Glomerular endothelial cell (primary cell): ENCODE data around the gene CCNT2. TPM values are rescaled to one million over a fixed set of nuclear protein-coding genes. Genes with fewer than 3 reads are reported as not detected.
A peak's percentile ranks its signal among the peaks of the same experiment; 100 is the strongest.
"Not testable (repeated sequence)": the region's sequence is repeated elsewhere in the genome, so short reads cannot be mapped to it uniquely, and the experiment has no call there.

ENCODE experiments used
- DNase-seq: peaks from one replicate; pipeline ENCODE4 v3.0.0-alpha.2; 2011; ENCODE audit warnings: low read depth, low spot score; ENCODE audit errors: extremely low read depth
- total RNA-seq: library from RNA; depleted of rRNA; stranded (reverse); fragments of >200 nt; gene quantifications from 2 replicates; pipeline ENCODE4 v1.2.3, GENCODE V29; 2015

CCNT2 gene
- total RNA-seq: 14.4 and 22.5 TPM in 2 replicates

DNA sequence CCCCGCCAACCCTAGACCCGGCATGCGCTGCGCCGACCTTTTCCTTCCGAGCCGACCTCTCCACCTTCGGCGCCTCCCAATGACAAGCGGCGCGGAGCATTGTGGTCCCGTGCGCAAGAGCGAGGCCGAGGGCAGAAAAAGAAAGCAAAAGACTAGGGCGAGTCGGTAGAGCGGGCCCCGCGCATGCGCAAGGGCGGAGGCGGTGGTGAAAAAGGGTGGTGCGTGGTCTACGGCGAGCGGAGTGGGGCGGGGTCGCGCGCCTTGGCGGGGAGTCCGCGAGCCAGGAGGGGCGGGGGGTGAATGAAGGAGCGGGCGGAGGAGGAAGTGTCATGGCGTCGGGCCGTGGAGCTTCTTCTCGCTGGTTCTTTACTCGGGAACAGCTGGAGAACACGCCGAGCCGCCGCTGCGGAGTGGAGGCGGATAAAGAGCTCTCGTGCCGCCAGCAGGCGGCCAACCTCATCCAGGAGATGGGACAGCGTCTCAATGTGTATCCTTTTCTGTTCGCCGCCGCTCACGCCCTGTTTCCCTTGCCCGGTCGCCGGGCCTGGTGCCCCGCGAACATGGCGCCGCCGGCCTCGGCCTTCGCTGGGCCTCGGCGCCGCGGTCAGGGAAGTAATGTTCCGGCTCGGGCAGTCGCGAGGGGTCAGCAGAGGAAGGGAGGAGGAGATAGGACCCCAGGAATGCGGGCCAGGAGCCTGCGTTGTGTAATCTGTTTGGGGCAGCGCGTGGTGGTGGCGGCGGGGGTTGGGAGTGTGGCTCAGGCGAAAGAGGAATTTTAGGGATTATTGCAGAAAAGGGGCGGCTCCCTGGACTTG is at the start of gene CCNT2:
Gene CCNT2, plus strand, starts transcription at position 297 of the 815 bp plus-strand sequence. Its CDS starts 33 bp downstream, at position 330.
- DNase-seq: peak; percentile 88

DNA sequence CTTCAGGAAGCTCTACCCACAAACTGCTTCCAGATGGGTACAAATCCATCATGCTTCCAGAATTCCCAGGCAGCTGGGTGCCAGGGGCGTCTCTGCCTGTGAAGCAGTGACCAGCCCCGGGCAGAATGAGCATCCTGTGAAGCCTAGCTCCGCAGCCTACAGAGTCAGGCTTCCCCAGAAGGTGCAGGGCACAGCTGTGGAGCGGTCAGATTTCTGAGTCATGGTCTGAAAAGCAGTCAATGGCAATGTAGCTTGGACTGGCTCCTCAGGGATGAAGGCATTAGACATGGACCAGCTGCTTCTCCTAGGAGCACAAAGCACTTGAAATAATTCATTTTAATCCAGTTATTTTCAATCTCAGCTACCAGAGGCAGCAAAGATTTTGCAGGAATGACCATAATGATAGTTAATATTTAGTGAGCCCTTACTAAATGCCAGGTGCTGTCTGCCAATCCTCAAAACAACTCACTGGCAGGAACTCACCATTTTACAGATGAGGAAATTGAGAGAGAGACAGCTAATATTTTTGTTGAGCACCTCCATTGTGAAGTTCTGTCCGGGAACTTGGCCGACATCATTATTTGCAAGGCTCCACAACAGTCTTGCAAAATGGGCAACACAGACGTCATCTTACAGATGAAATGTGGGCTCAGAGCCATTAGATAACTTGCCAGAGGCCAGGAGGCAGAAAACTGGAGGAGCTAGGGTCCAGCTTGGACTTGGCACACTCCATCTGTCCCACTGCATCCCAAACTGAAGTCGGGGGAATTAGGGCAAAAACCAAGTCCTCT is 48.5 kb upstream of the CCNT2 start:
- DNase-seq: no peak

DNA sequence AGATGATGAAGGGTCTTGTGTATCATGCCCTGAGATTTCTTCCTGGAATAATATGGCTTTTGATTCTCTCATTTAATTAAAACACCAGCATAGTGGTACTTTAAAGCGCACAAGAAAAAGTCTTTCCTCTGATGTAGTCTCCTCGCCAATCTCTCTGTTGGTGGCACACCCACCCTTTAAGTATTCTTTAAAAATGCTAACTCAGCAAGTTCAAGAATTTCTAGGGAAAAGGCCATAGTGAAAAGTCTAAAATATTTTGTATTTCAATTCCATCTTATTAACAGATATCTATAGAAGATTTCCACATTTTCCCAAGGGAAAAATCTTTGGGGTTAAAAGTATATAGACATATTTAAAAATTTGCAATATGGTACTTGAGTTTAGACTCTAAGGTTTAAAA is 45.5 kb upstream of the CCNT2 start:
- DNase-seq: no peak

DNA sequence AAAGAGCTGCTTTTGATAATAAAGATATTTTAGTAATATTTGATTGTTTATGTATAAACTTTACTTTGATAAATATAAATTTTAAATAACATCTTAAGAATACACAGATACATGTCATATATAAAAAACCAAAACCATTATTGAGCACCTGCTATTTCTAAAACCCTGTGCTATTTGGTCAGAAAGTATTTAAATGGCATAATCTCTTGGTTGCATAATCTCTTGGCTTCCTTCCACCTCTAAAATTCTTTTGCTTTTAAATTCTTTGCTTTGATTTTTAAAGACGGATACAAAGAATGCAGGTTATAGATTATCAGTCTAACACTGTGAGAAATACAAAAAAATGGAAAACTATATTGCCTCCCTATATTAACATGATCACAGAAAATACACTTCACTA is 43.3 kb upstream of the CCNT2 start:
- no peak for DNase-seq

DNA sequence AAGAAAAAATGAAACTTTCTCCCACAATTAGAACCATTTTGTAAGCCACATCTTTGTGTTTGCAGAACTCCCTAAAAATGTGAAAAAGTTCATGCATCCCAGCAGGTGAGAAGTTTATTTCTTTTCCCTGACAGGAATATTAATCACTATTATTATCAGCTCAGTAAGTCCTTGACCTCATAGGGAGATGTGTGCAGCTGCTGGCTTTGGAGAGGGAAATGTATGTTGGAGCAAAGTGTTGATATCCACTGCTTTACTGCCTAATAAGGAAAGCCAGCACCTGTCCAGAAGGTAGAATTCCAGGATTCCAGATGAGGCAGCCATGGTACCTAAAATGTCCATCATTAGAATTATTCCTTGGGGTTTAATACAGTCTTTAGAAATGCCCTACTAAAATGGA is 35.8 kb upstream of the CCNT2 start:
- DNase-seq: no peak

DNA sequence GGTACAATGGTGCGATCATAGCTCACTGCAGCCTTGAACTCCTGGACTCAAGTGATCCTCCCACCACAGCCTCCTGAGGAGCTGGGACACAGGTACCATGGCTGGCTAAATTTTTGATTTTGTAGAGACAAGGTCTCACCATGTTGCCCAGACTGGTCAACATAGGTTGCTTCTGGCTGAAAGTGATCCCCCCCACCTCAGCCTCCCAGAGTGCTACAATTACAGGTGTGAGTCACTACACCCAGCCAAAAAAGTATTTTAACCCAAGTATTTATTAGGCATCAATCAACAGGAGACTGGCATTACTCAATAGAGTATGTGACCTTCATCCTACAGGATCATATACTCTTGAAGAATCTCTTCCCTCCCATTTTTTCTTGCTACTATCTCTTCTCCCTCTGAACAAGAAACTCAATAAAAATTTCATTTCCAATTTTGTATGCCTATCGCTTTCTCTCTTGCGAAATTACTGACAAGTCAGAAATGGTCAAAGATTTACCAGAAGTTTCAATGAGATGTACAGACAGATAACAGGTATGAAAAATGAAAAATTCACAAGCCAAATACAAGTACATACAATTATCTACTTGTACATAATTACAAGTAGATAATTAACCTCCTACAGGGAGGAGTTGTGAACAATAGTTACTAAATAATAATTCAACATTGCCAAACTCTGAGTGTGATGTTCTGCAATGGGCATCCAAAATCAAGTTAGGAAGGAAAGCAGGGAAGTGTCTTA is 34.9 kb upstream of the CCNT2 start:
- no peak for DNase-seq

DNA sequence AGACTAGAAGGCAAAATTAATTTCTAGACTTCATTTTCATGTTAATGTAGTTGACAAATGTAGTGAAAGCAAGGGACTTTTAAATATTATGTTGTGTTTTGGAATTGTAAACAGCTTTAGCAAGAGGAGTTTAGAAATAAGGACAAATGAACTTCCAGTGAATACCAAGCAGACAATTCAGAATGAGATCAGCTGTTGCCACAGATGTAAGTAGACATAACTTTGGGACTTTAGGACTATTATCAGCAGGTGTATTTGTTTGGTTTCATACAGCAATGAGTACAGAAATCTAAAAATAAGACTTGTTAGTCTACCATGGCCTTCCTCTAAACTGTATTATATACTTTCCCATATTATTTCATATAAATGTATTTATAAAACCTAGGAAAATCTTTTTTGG is 34.2 kb upstream of the CCNT2 start:
- DNase-seq: no peak

DNA sequence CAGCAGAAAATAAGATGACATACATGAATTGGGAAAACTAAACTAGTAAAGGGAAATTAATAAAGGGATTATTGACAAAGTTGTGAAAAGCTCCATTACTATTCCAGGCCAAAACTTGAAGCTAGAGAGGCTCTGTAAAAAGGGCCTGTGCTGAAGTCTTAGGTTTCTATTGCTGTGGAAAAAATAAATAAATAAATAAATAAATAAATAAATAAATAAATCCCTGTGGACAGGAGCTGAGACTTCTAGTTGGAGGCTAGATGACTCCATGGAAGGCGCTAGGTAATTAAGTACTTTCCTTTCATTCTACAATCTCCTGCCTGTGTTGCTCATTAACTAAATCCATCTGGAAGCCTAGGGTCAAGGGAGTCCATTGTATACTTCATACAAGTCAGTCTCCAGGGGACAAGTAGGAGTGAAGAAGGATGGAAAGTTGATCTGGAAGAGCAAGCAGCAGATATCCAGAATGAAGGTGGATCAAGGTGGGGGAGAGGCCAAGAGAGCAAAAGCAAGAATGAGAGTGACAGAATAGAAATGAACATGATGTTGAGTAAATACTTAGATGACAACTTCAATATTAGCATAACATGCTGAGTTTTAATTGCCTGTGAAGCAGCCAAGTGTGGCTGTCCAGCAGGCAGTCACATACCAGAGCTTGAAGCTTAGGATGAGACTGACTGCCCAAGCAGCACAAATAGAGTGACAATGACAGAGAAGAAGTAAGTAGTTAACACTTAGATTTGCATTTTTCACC is 26.2 kb upstream of the CCNT2 start:
- no peak for DNase-seq

DNA sequence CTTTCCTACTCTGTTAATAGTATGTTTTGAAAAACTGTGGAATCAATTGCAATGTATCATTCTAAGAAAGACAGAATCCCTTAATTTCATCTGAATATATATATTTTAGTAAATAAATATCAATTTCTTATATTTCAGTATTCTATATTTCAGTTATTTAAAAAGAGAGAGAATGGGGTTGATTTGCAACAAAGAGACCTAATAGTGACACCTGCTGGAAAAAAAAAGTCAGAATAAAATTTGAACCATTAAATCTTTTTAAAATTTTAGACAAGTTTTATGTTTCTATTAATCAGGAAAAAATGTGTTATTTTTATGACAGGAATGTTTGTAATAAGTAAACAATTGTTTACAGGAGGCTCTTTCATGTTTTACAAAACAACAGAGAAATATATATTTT is 20.7 kb upstream of the CCNT2 start:
- DNase-seq: no peak

DNA sequence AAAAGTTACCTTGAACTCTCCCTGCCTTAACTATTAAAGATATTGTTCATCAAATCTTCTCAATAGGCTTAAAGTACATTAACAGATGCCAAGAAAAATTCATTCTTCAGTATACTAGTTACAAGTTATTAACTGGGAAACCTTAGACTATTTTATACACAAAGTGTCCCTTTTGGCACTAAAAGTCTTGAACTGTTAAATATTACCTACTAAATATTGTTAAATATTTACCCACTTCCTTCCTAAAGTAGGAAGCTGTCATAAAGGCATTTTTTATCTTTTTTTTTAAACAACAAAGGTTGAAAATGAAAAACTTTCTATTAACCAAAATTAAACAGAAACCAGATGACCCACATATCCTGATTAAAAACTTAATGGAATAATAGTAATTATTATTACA is 19.4 kb upstream of the CCNT2 start:
- DNase-seq: no peak

DNA sequence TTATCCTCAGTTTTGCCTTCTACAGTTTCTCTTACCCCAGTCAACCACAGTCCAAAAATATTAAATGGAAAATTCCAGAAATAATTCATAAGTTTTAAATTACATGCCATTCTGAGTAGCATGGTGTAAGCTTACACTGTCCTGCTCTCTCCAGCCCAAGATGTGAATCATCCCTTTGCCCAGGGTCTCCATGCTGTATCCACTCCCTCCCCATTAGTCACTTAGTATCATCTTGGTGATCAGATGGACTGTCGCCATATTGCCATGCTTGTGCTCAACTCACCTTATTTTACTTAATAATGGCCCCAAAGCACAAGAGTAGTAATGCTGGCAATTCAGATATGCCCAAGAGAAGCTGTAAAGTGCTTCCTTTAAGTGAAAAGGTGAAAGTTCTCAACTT is 18.5 kb upstream of the CCNT2 start:
- DNase-seq: no peak

DNA sequence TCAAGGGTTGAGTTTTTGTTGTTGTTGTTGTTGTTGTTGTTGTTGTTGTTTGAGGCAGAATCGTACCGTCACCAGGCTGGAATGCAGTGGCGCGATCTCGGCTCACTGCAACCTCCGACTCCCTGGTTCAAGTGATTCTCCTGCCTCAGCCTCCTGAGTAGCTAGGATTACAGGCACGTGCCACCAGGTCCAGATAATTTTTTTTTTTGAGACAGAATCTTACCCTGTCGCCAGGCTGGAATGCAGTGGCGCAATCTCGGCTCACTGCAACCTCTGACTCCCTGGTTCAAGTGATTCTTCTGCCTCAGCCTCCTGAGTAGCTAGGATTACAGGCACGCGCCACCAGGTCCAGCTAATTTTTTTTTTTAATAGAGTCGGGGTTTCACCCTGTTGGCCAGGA is 14.9 kb upstream of the CCNT2 start:
- not testable (repeated sequence) for DNase-seq

DNA sequence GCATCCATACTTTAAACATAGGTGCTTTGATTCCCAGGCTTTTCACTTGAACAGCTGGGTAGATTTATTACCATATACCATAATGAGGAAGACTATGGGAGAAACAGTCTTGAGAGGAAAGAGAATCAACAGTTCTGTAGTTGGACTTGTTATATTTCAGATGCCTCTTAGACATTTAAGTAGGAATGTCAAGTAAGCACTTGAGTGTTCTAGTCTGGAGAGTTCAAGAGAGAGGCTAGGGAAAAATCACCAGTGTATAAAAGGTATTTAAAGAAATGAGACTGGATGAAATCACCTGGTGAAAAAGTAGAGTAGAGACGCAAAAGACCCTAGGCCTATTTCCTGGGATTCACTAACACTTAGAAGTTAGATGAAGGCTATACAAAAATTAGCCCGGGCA is 13.5 kb upstream of the CCNT2 start:
- DNase-seq: no peak

DNA sequence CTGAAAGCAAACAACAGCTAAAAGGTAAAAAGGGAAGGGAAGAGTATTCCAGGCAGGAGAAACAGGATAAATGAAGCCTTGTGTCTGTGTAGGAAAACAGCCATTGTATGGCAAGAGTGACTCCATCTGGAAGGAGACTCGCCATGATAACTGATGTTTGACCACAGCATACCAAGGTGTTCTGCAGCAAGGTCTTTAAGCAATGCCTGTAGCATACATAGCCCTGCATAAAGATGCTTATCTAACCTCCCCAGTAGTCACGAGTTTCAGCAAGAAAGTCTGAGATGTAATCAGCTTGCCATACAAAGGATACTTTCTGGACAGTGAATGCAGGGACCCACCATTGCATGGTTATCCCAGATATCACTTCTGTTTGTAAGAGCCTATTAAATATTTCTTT is 11.9 kb upstream of the CCNT2 start:
- DNase-seq: no peak

DNA sequence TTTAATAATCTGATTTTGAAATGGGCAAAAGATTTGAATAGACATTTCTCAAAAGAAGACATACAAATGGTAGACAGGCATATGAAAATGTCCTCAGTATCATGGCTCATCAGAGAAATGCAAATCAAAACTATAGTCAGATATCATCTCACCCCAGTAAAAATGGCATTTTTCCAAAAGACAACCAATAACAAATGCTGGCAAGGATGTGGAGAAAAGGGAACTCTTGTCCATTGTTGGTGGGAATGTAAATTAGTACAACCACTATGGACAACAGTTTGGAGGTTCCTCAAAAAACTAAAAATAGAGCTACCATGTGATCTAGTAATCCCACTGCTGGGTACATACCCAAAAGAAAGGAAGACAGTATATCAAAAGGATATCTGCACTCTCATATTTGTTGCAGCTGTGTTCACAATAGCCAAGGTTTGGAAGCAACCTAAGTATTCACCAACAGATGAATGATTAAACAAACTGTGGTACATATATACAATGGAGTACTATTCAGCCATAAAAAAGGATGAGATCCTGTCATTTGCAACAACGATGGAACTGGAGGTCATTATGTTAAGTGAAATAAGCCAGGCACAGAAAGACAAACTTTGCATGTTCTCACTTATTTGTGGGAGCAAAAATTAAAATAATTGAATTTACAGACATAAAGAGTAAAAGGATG is 11.0 kb upstream of the CCNT2 start:
- DNase-seq: not testable (repeated sequence)

DNA sequence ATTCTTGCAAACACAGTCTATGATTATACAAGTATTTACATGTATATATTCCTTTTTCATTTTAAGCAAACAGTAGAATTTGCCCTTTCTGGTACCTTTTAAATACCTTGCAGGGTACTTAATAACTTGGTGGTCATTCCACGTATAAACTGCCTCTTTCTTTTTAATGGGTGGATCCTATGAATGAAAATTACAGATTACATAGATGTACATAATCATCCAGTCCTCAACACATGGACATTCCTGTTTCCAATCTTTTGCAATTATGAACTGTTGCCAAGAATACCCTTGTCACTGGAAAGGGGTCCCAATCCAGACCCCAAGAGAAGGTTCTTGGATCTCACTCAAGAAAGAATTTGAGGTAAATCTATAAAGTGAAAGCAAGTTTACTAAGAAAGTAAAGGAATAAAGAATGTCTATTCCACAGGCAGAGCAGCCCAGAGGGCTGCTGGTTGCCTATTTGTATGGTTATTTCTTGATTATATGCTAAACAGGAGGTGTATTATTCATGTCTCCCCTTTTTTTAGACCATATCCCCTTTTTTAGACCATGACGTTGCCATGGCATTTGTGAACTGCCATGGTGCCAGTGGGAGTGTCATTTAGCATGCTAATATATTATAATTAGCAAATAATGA is 7.7 kb upstream of the CCNT2 start:
- DNase-seq: no peak

DNA sequence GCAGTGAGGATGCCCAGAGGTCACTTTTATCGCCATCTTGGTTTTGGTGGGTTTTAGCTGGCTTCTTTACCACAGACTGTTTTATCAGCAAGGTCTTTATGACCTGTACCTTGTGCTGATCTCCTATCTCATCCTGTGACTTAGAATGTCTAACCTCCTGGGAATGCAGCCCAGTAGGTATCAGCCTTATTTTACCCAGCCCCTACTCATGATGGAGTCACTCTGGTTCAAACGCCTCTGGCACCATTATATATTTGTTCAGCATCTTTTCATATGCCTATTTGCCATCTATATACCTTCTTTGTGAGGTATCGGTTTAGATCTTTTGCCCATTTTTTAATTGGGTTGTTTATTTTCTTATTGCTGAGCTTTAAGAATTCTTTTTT is 7.2 kb upstream of the CCNT2 start:
- no peak for DNase-seq

DNA sequence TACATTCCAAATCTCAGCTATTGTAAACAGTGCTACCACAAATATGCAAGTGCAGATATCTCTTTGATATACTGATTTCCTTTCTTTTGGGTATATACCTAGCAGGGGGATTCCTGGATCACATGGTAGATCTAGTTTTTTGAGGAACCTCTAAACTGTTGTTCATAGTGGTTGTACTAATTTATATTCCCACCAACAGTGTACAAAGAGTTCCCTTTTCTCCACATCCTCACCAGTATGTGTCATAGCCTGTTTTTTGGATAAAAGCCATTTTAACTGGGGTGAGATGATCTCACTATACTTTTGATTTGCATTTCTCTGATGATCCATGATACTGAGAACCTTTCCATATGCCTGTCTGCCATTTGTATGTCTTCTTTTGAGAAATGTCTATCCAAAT is 6.3 kb upstream of the CCNT2 start:
- DNase-seq: no peak

DNA sequence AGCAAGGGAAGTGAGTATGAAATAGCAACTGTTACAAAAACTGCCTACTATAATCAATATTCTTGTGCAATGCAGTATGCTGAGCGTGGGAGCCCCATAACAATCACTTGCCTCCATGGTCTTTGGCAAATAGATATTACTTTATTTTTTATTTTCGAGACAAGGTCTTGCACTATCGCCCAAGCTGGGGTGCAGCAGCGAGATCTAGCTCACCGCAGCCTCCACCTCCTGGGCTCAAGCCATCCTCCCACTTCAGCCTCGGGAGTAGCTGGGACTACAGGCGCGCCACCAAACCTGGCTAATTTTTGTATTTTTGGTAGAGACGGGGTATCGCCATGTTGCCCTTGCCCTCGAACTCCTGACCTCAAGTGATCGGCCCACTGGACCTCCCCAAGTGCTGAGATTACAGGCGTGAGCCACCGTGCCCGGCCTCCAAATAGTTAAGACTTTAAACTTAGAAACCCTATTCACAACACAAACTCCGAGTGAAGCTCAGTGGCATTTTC is 1.2 kb upstream of the CCNT2 start:
- DNase-seq: no peak
